ENCODE results near the gene F2RL3. TPM values are rescaled to one million over a fixed set of nuclear protein-coding genes. Genes with fewer than 3 reads are reported as not detected.

F2RL3 gene
- polyA plus RNA-seq, 1 donor from 2014 or later: not detected

GRCh38 chr19:16901491-16902175 lies 12.8 kb downstream of the F2RL3 start:
- Histone ChIP-seq H2AFZ (ENCODE audit: low read depth, low read length) (no peak overlapping the region), H3K9ac (ENCODE audit: low read length) (peak overlapping the region; percentile 26), H3K9me2 (ENCODE audit: insufficient read depth, low read length) (no peaks in the 10 kb centered on the region), H3F3A (ENCODE audit: insufficient read depth, low read length, poor library complexity, severe bottlenecking) (no peaks in the 10 kb centered on the region), H3K79me2 (replicated peaks; ENCODE audit: insufficient read depth, low read length) (no peaks in the 10 kb centered on the region), H3K4me2 (ENCODE audit: low read length) (no peak overlapping the region), H3K36me3 (ENCODE audit: insufficient read depth, low read length) (no peaks in the 10 kb centered on the region), H3K9me3 (ENCODE audit: low read length) (no peaks in the 10 kb centered on the region), H3K27me3 (ENCODE audit: insufficient read depth, low read depth, low read length) (no peaks in the 10 kb centered on the region), H4K20me1 (ENCODE audit: insufficient read depth) (no peaks in the 10 kb centered on the region), H3K27ac (ENCODE audit: low read length) (peak overlapping the region; percentile 59), H3K4me3 (ENCODE audit: low read length) (peak overlapping the region; percentile 42)
- TF ChIP-seq CTCF (IDR thresholded peaks at IDR 0.05; ENCODE audit: poor library complexity, severe bottlenecking): peak; percentile 11
- TF ChIP-seq EP300 (conservative IDR thresholded peaks at IDR 0.05; ENCODE audit: poor library complexity, severe bottlenecking): peak; percentile 68
- no peak for TF ChIP-seq RAD21 (conservative IDR thresholded peaks at IDR 0.05)
- TF ChIP-seq EZH2 (IDR thresholded peaks at IDR 0.05; ENCODE audit: borderline replicate concordance, insufficient read depth, low read length, poor library complexity, severe bottlenecking): no peak
- peak; percentile 75 for TF ChIP-seq MXI1 (conservative IDR thresholded peaks at IDR 0.05; ENCODE audit: poor library complexity, severe bottlenecking)
- TF ChIP-seq SMC3 (conservative IDR thresholded peaks at IDR 0.05; ENCODE audit: poor library complexity): no peak
- no peak for TF ChIP-seq POLR2AphosphoS5 (IDR thresholded peaks at IDR 0.05)

GRCh38 chr19:16902545-16902944 lies 13.7 kb downstream of the F2RL3 start:
- H3K9me2 ChIP-seq (ENCODE audit: insufficient read depth, low read length): no peaks in the 10 kb centered on the region
- H4K20me1 ChIP-seq (ENCODE audit: insufficient read depth): no peaks in the 10 kb centered on the region
- TF ChIP-seq RAD21 (conservative IDR thresholded peaks at IDR 0.05) (no peak), REST (IDR thresholded peaks at IDR 0.05; ENCODE audit: borderline replicate concordance) (no peak), TAF1 (IDR thresholded peaks at IDR 0.05; ENCODE audit: low read depth) (no peak), POLR2AphosphoS5 (IDR thresholded peaks at IDR 0.05) (no peak), EZH2 (IDR thresholded peaks at IDR 0.05; ENCODE audit: borderline replicate concordance, insufficient read depth, low read length, poor library complexity, severe bottlenecking) (no peak), MXI1 (conservative IDR thresholded peaks at IDR 0.05; ENCODE audit: poor library complexity, severe bottlenecking) (no peak), EP300 (conservative IDR thresholded peaks at IDR 0.05; ENCODE audit: poor library complexity, severe bottlenecking) (no peak)
- no peaks in the 10 kb centered on the region for H3K36me3 ChIP-seq (ENCODE audit: insufficient read depth, low read length)
- H2AFZ ChIP-seq (ENCODE audit: low read depth, low read length): no peak overlapping the region
- H3K9me3 ChIP-seq (ENCODE audit: low read length): no peaks in the 10 kb centered on the region
- no peaks in the 10 kb centered on the region for H3F3A ChIP-seq (ENCODE audit: insufficient read depth, low read length, poor library complexity, severe bottlenecking)
- H3K4me3 ChIP-seq (ENCODE audit: low read length): peak overlapping the region; percentile 42
- H3K79me2 ChIP-seq (replicated peaks; ENCODE audit: insufficient read depth, low read length): no peaks in the 10 kb centered on the region
- no peaks in the 10 kb centered on the region for H3K27me3 ChIP-seq (ENCODE audit: insufficient read depth, low read depth, low read length)
- H3K27ac ChIP-seq (ENCODE audit: low read length): peak overlapping the region; percentile 59
- H3K4me2 ChIP-seq (ENCODE audit: low read length): no peak overlapping the region
- no peak overlapping the region for H3K9ac ChIP-seq (ENCODE audit: low read length)
